HG03280 (cell line): ENCODE measurements around the gene SEMA5B.

ENCODE experiments used
- ATAC-seq: cut with Tn5 transposase; IDR thresholded peaks from one replicate; pipeline ENCODE4 v1.9.1; 2021; ENCODE audit warnings: mild to moderate bottlenecking, moderate library complexity; ENCODE audit not compliant: unreplicated experiment

SEMA5B gene, protein sequence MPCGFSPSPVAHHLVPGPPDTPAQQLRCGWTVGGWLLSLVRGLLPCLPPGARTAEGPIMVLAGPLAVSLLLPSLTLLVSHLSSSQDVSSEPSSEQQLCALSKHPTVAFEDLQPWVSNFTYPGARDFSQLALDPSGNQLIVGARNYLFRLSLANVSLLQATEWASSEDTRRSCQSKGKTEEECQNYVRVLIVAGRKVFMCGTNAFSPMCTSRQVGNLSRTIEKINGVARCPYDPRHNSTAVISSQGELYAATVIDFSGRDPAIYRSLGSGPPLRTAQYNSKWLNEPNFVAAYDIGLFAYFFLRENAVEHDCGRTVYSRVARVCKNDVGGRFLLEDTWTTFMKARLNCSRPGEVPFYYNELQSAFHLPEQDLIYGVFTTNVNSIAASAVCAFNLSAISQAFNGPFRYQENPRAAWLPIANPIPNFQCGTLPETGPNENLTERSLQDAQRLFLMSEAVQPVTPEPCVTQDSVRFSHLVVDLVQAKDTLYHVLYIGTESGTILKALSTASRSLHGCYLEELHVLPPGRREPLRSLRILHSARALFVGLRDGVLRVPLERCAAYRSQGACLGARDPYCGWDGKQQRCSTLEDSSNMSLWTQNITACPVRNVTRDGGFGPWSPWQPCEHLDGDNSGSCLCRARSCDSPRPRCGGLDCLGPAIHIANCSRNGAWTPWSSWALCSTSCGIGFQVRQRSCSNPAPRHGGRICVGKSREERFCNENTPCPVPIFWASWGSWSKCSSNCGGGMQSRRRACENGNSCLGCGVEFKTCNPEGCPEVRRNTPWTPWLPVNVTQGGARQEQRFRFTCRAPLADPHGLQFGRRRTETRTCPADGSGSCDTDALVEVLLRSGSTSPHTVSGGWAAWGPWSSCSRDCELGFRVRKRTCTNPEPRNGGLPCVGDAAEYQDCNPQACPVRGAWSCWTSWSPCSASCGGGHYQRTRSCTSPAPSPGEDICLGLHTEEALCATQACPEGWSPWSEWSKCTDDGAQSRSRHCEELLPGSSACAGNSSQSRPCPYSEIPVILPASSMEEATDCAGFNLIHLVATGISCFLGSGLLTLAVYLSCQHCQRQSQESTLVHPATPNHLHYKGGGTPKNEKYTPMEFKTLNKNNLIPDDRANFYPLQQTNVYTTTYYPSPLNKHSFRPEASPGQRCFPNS

DNA sequence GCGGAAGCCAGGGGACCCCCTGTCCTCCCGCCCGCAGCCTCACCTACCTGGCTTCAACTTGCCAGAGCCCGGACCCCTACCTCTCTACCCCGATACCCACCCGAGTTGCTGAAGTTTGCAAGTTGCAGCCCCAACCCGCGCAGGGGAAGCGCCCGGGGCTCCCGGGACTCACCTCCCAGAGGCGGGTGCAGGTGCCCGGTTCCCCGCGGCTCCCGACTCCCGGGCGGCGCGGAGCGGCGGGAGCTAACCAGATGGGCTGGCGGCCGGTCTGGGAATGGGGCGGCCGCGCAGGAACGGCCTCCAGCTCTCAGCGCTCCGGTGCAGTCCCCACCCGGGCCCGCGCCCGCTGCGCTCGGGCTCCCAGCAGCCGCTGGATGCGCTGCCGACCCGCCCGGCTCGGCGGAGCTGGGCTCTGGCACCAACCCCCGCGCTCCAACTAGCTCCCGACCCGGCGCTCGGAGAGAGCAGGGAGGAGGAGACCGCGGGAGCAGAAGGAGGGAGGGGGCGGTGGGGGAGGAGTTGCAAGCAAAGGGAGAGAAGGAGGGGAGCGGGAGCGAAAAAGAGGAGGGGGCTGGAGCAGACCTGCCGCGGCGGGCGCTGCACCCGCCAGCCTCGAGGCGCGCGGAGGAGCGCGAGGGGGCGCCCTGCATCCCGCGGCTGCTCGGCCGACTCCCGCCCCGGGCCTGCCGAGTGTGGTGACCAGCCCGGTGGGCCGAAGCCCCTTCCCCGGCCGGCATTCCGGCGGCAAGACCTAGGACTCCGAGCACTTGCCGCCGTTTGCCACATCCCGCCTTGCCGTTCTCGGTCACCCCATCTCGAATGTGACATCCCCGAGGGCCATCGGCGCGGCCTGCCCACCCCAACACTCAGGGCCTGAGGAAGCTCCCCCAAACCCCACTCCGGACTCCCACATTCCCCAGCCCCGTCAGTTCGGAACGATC lies at the start of gene SEMA5B:
Gene SEMA5B, minus strand, starts transcription at position 472 of the 941 bp plus-strand sequence. CDS start 66,500 bp downstream, outside the sequence.
- no peak for ATAC-seq

DNA sequence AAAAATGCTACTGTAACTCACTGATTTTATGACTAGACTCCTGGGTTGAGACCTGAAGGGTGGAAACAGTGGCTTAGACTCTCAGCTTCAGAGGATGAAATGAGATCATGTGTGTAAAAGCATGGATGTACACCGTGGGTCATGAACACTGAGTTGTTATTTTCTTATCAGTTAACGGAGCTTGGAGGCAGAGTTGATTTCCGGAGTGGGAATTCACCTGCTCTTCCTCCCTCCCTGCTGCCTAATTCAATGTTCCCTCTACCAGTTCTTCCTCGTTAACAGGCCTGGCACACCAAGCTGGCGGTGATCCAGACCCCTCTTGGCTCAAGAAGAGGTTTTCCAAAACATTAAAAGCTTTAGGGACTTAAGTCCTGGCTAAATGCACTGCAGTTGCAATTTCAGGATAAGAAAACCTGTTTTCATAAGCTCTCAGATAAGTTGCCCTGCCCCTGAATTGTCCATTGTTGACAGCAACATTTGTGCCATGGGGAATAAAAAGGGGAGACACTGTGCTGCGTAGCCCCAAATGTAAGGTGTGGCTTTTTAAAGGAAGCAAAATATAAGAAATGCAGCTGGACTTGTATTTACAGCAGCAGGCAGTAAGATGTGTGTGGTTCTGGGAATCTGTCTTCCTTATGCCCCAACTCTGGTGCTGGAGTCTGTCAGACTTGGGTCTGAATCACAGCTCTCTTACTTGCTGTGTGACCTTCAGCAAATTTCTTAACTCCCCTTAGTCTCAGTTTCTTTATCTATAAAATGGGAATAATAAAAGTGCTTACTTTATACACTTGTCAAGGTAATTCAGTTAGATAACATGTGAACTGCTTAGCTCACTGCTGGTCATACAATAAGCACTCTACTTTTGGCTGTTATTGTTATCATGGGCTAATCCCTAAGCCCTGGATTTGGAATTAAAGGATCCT lies 49.2 kb upstream of the SEMA5B start:
- no peak for ATAC-seq

DNA sequence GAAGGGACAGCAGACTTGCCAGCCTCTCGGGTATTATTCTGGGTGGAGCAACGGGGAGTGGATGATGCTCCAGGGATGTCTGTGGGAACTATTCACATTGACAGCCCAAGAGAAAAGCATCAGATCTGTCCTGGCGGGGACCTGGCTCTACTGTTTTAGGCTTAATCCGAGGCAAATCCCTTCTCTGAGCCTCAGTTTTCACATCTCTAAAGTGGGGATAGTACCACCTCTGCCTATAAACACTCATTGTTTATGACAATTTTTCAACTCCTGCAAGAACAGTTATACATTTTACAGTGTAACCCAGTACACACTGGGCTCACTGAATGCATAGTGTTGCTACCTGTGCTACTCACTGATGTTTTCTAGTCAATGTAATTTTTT lies 48.5 kb upstream of the SEMA5B start:
- ATAC-seq, result no peak

DNA sequence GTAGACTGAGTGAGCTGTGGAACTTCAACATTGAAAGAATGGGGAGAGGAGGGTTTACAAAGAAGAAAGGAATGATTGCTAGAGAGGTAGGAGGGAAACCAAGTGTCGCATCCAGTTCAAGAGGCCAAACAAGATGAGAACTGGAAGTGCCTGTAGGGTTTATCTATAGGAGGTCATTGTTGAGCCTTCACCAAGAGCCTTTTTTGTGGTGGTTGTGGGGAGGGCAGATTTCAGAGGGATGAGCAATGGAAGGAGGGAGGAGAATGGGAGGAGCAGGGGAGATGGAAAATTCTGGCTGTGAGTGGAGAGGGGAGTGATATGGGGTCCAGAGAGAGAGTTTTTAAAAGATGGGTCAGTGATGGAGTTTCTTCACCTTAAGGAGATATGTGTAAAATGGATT lies 47.8 kb upstream of the SEMA5B start:
- ATAC-seq, result no peak

DNA sequence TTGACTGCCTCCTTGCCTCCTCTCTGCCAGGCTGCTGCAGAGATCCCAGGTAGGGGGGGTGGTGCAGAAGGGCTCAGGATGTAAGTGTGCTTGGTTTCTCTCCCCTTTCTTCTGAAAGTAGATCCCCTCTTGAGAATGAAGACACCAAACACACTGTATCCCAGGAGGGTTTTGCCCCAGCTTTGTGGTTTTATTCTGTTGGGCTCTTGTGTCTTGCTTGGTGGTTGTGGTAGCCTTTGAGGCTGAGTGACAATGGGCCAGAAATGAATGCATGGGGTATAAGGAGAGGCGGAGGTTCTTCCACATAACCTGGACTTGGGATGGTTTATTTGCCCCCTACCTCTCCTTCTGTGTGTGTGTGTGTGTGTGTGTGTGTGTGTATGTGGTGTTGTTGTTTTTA lies 45.0 kb upstream of the SEMA5B start:
- no peak for ATAC-seq

DNA sequence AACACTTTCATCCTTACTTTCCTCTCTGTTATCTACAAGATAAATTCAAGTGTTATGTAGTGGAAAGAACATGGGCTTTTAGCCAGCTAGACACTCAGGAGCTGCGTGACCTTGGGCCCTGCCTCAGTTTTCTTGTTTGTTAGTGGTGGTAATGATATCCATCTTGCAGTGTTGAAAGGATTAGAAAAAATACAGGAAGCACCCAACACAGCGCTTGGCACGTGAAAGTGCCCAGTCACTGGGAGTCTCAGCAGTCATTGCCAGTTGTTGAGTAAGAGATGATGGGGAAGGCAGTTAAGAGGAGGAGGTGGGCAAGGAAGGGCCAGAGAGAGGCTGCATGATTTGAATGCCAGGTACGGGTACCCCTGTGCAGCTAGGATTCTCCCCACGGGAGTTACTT lies 44.6 kb upstream of the SEMA5B start:
- no peak for ATAC-seq

DNA sequence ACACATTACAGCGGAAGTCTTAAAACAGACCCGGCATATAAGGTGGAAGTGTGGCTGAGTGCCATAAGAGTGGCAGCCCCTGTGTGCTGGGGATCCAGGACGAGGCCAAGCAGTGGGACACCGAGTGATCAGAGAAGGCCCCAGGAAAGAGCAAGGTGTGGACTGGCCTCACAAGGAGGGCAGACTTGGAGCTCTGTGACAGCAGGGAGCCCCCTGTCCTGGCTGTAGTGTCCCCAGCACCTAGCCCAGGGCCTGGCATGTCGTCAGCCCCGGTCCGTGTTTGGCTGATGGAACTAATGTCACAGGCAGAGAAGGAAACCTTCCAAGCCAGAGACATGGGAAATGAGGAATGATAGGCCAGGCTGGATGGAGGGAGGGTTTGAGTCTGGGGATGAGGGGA lies 44.0 kb upstream of the SEMA5B start:
- ATAC-seq, result no peak

DNA sequence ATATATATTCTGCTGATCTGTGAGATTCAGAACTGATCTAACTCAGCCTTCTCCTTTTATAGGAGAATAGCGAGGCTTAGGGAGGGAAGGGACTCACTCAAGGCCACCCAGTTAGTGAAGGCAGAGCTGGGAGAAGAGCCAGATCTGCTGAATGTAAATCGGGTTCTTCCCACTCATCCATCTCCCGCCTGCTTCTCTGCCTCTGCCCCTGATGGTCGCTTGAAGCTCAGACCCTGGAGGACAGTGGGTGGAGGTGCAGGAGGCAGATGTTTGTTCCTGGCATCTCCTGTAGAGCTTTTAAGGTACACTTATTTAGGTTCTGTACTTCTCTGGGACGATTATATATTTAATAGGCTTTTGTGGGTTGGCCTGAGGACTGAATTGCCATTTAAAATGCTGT lies 43.6 kb upstream of the SEMA5B start:
- no peak for ATAC-seq

DNA sequence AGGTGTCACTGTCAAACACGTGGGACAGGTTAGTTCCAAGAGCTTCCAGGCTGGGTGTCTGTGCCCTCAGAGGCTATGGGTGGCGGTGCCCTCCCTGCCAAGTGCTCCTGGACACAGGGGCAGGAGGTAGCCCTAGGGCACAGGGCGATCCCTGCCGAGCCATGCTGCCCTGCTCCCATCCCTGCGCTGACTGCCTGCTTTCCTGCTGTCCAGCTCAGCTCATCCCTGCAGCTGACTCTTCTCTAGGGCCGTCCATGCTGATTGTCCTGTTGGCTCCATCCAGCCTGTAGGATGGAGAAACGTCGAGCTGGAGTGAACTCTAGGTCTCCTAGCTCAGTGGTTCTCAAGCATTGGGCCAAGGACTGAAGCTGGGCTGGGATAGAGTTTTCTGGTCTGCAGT lies 42.9 kb upstream of the SEMA5B start:
- no peak for ATAC-seq

DNA sequence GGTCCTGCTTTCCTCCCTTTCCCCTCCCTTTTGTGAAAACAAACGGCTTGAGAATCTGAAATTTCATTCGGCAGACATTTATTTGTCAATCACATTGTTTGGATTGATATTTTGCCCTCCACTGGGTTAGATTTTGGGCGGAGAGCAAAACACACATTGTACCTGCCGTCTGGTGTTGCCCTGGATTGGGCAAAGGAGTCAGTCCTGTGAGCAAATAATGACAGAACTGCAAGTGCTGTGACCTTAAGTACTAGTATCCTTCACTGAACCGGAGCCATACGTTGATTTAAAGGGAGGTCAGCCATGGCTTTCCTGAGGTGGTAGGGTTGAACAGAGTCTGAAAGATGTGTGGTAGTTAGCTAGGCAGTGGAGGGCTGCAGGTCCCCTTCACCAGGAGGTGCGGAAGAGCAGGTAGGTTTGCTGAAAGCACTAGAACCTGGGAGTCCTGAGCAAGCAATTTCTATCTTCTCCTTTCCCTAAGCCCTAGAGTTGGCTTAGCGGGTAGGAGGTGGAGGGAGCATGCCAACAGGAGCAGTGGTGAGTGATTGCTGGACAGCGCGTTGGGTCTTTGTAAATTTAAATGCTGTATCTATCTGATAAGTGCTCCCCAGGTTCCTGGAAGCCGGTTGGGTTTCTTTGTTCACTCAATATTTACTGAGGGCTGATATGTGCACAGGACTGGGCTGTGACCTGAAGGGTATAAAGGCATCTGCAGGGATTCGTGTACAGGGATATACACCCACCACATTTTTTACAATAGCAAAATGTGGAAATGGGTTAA lies 41.2 kb upstream of the SEMA5B start:
- no peak for ATAC-seq

DNA sequence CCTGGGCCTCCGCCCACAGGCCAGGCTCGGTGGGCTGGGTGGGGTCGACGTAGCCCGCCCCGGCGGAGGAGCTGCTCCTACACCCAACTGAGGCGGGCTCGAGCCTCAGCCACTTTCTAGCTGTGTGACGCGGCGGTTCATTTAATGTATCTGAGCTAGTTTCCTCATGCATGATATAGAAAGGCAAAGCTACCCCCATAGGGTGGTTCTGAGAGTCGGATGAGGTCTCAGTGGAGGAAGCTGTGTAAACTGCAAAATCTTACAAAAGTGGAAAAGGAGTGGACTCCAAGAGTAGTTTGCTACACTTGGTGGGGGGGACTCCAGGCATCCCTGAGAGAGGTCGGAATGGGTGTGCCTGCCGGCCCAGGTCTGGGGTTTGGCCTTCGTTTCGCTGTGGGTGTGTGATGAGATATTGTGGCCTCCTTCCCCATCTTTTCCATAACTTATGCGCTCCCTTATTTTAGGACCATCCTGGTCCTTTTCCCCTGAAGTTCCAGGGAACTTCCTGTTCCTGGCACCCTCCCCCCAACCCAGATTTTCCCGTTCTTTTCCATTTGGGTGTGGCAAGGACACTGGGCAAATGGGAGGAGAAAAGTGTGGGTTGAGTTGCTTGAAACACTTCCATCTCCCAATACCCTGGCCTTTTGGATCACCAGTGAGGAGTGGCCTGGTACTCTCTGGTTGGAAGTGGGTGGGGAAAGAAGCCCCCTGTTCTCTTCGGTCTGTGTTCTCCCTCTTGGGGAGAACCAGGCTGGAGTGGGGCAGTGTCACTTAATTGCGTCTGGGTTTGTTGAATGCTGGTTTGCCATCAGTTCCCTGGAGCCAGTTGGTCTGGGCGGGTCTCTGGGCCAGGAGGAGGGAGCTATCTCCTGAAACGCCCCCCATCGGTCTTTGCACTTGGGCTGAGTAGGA lies 40.4 kb upstream of the SEMA5B start:
- peak; percentile 31 for ATAC-seq

DNA sequence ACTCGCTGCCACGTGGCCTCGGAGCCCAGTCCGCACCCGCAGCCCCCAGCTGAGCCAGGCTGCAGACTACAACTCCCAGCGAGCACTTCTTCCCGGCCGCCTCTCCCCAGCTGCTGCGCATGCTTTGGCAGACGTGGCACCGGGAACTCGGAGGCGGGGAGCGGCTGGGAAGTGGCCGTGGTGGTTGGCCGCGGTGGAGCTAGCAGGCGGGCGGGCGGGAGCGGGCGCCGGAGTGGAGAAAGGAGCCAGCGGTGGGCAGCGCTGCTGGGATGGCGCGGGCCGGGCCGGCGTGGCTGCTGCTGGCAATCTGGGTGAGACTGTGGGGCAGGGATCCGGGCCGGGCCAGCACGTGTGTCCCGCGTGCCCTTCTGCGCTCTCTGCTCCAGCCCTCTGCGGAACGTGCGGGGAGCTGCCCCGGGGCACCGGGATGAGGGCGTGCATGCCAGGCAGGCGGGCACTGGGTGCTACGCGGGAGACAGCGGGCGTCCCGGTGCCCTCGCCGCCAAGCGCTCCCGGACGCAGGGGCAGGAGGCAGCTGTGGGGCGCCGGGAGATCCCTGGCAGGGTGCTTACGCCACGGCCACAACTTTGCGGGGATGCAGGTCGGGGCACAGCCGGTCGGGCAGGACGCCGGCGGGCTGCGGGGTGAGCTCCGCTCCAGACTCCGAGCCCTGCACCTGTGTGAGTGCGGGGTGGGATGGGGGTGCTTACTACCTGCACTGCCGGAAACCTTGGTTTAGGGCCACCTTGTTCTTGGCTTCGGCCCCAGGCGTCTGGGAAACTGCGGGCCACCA lies 39.5 kb upstream of the SEMA5B start, which contains the start of gene PDIA5:
Gene PDIA5, plus strand, starts transcription at position 130 of the 793 bp plus-strand sequence. Its CDS starts 140 bp downstream, at position 270.
- peak; percentile 80 for ATAC-seq

DNA sequence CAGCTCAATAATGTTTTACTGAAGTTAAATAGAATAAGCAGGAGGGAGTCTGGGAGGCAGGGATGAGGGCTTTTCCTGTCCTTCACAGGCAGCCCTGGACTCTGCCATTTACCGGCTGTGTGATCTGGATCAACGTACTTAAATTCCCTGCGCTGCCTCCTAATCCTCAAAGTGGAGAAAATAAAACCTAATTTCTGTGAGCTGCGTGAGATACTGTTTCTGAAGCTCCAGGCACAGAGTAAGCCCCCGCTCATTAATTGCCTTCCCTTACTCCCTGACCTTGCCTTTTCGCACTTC lies 39.0 kb upstream of the SEMA5B start:
- no peak for ATAC-seq

DNA sequence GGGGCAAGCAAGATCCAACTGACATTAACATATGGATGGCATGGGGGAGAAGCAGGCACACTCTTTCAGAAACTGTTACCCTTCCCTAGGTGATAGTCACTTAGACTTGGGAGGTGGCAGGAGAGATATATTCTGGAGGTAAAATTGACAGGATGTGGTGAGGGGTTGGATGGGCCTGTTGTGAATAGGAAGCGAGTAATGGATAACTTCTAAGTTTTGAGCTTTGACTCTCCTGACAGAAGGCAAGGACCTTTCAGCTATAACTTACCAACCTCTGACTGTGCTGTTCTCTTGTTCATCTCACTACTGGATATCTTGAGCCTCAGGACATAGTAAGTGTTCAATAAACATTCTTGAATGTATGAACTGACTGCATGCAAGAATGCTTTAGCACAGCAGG lies 37.4 kb upstream of the SEMA5B start:
- ATAC-seq, result no peak

DNA sequence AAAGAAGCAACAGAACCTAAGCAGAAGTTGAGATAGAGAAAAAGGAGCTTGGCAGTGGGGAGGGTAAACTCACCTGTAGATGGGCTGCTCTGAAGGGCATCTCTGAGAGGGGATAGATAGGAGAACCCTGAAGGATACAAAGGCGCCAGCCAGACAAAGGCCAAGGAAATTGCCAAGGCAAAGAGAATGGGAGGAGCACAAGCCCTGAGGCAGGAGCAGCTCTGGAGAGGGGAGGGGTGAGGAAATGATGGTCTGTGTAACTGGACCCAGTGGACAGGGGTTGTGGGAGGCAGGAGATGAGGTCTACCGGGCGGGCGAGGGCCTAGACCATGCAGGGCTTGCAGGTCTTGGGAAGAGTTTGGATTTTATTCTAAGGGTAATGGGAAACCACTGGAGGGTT lies 36.9 kb upstream of the SEMA5B start:
- no peak for ATAC-seq

DNA sequence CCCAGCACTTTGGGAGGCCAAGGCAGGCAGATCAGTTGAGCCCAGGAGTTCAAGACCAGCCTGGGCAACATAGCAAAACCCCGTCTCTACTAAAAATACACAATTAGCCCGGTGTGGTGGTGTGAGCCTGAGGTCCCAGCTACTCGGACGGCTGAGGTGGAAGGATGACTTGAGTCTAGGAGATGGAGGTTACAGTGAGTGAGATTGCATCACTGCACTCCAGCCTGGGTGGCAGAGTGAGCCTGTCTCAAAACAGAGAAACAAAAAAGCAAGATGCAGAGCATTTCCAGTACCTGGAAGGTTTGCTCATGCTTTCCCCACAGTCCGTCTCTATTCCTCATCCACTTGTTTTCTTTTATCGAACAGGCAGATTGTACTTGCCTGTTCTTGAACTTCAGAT lies 35.5 kb upstream of the SEMA5B start:
- ATAC-seq, result no peak

DNA sequence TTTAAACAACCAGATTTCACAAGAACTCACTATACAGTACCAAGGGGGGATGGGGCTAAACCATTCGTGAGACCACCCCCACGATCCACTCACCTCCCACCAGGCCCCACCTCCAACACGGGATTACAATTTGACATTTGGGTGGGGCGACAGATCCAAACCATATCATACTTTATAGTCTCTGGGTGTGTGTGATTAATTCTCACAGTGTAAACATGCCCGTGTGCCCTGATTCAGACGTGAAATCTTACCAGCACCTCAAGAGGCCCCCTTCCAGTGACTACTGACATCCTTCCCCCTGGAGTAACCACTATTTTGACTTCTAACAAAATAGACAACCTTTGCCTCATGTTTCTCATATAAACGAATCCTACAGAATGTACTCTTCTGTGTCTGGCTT lies 34.3 kb upstream of the SEMA5B start:
- ATAC-seq, result no peak
